IMR-90 (cell line): Measurements from ENCODE around the gene ZNF565. TPM values are rescaled to one million over a fixed set of nuclear protein-coding genes. Genes with fewer than 3 reads are reported as not detected.

ENCODE experiments used
- ATAC-seq: fragments of 200-7000 bp; cut with Tn5 transposase; 2 replicates; pipeline ENCODE4 v1.9.1; 2020; ENCODE audit warnings: low read depth, mild to moderate bottlenecking, moderate library complexity
- BruUV-seq: library from RNA; stranded (reverse); fragments of 400-500 nt; replicated peaks from 2 replicates; lab custom pipeline; 2021; lab: Mats Ljungman, UMichigan
- CTCF ChIA-PET: fragments of 300-600 bp; formaldehyde crosslinking; extraction: SDS; loops from one replicate; lab custom pipeline; 2021; ENCODE audit warnings: antibody characterized with exemption; lab: Yijun Ruan, JAX
- POLR2A ChIA-PET: fragments of 300-600 bp; sonication (Branson Sonifier 250); formaldehyde crosslinking; loops from one replicate; lab custom pipeline; 2022; ENCODE audit warnings: antibody characterized with exemption; ENCODE audit not compliant: unreplicated experiment; lab: Charles Lee
- DNase-seq: peaks from one replicate; pipeline ENCODE4 v3.0.0; 2013
- H2AFZ ChIP-seq: replicated peaks from 2 replicates; pipeline ENCODE3; 2013; ENCODE audit warnings: low read length, mild to moderate bottlenecking; ENCODE audit not compliant: poor library complexity
- H2AK5ac ChIP-seq: 2 replicates; pipeline ENCODE4 v1.6.1; 2013; ENCODE audit warnings: low read depth, low read length, inconsistent platforms
- H2AK9ac ChIP-seq: replicated peaks from 2 replicates; pipeline ENCODE3; 2013; ENCODE audit warnings: mild to moderate bottlenecking, low read depth, low read length, moderate library complexity; ENCODE audit not compliant: poor library complexity
- H2BK120ac ChIP-seq: 2 replicates; pipeline ENCODE4 v1.6.1; 2013; ENCODE audit warnings: low read depth, low read length, inconsistent platforms
- H2BK15ac ChIP-seq: 3 replicates; pipeline ENCODE4 v1.6.1; 2013; ENCODE audit warnings: low read depth, low read length, inconsistent platforms
- H2BK20ac ChIP-seq: 2 replicates; pipeline ENCODE4 v1.6.1; 2013; ENCODE audit warnings: low read depth, mild to moderate bottlenecking, inconsistent platforms, low read length, moderate library complexity
- H2BK5ac ChIP-seq: 2 replicates; pipeline ENCODE4 v1.6.1; 2013; ENCODE audit warnings: mild to moderate bottlenecking, low read depth, low read length, inconsistent platforms; ENCODE audit not compliant: poor library complexity, severe bottlenecking
- H3K14ac ChIP-seq: replicated peaks from 2 replicates; pipeline ENCODE4 v1.6.1; 2013; ENCODE audit warnings: low read depth, low read length, inconsistent platforms
- H3K18ac ChIP-seq: 2 replicates; pipeline ENCODE4 v1.6.1; 2013; ENCODE audit warnings: low read depth, low read length, control low read depth
- H3K23ac ChIP-seq: 2 replicates; pipeline ENCODE4 v1.6.1; 2013; ENCODE audit warnings: low read depth, low read length, inconsistent platforms
- H3K27ac ChIP-seq: 2 replicates; pipeline ENCODE4 v1.5.1; 2013; ENCODE audit warnings: mild to moderate bottlenecking, control low read depth, low read length; ENCODE audit not compliant: insufficient read depth
- H3K27me3 ChIP-seq: 2 replicates; pipeline ENCODE4 v1.6.1; 2013; ENCODE audit warnings: low read length; ENCODE audit not compliant: control insufficient read depth, insufficient read depth
- H3K36me3 ChIP-seq: 2 replicates; pipeline ENCODE4 v1.6.1; 2013; ENCODE audit warnings: low read length, mixed read lengths; ENCODE audit not compliant: control insufficient read depth, insufficient read depth
- H3K4ac ChIP-seq: 2 replicates; pipeline ENCODE4 v1.6.1; 2013; ENCODE audit warnings: low read depth, low read length, inconsistent platforms
- H3K4me1 ChIP-seq: 2 replicates; pipeline ENCODE4 v1.6.1; 2013; ENCODE audit warnings: low read length, mixed read lengths; ENCODE audit not compliant: control insufficient read depth, insufficient read depth
- H3K4me2 ChIP-seq: 2 replicates; pipeline ENCODE4 v1.6.1; 2013; ENCODE audit warnings: low read depth, mild to moderate bottlenecking, control low read depth, low read length, moderate library complexity
- H3K4me3 ChIP-seq: 2 replicates; pipeline ENCODE4 v1.5.1; 2013; ENCODE audit warnings: low read depth, mild to moderate bottlenecking, control low read depth, low read length, moderate library complexity; ENCODE audit not compliant: insufficient read depth
- H3K56ac ChIP-seq: 2 replicates; pipeline ENCODE4 v1.6.1; 2013; ENCODE audit warnings: low read length, inconsistent platforms; ENCODE audit not compliant: insufficient read depth; ENCODE audit errors: extremely low read depth
- H3K79me1 ChIP-seq, 2 experiments: 2 replicates each; pipeline ENCODE4 v1.6.1; 2013; ENCODE audit warnings: low read length in 2 of 2, inconsistent platforms in 1 of 2, low read depth in 1 of 2
- H3K9ac ChIP-seq: 2 replicates; pipeline ENCODE4 v1.6.1; 2013; ENCODE audit warnings: low read depth, low read length, control low read depth
- H3K9me1 ChIP-seq: 2 replicates; pipeline ENCODE4 v1.6.1; 2013; ENCODE audit warnings: low read length, inconsistent platforms; ENCODE audit not compliant: insufficient read depth
- H3K9me3 ChIP-seq: 2 replicates; pipeline ENCODE4 v1.6.1; 2013; ENCODE audit warnings: low read length; ENCODE audit not compliant: control insufficient read depth, insufficient read depth
- H4K20me1 ChIP-seq: 2 replicates; pipeline ENCODE4 v1.6.1; 2013; ENCODE audit warnings: low read length, inconsistent platforms; ENCODE audit not compliant: insufficient read depth
- H4K5ac ChIP-seq: 2 replicates; pipeline ENCODE4 v1.6.1; 2013; ENCODE audit warnings: mild to moderate bottlenecking, low read depth, low read length, control low read depth
- H4K8ac ChIP-seq, 2 experiments: 2 replicates each; pipeline ENCODE4 v1.6.1; 2013; ENCODE audit warnings: low read depth in 2 of 2, low read length in 2 of 2, control low read depth in 1 of 2, inconsistent platforms in 1 of 2
- H4K91ac ChIP-seq: 2 replicates; pipeline ENCODE4 v1.6.1; 2013; ENCODE audit warnings: low read depth, low read length, inconsistent platforms; ENCODE audit not compliant: insufficient read depth
- BHLHE40 ChIP-seq: fragments of 150-350 bp; IDR thresholded peaks from 2 replicates; pipeline ENCODE4 v1.6.1; 2016; ENCODE audit warnings: mild to moderate bottlenecking, low read depth, low read length
- CEBPB ChIP-seq: IDR thresholded peaks from 2 replicates; pipeline ENCODE4 v1.6.1; 2012; ENCODE audit warnings: low read depth, low read length, improper control_type of control experiment
- CHD1 ChIP-seq: IDR thresholded peaks from 2 replicates; pipeline ENCODE4 v1.6.1; 2012; ENCODE audit warnings: low read depth, low read length, improper control_type of control experiment
- FOS ChIP-seq: fragments of 150-350 bp; IDR thresholded peaks from 2 replicates; pipeline ENCODE4 v1.6.1; 2016; ENCODE audit warnings: low read depth, low read length
- MAZ ChIP-seq: IDR thresholded peaks from 2 replicates; pipeline ENCODE4 v1.6.1; 2012; ENCODE audit warnings: low read depth, mild to moderate bottlenecking, low read length, improper control_type of control experiment, moderate library complexity, borderline replicate concordance
- MXI1 ChIP-seq: IDR thresholded peaks from 2 replicates; pipeline ENCODE4 v1.6.1; 2012; ENCODE audit warnings: low read depth, mild to moderate bottlenecking, low read length, moderate library complexity, borderline replicate concordance
- NFE2L2 ChIP-seq: fragments of 150-350 bp; IDR thresholded peaks from 2 replicates; pipeline ENCODE4 v1.6.1; 2016; ENCODE audit warnings: low read depth, mild to moderate bottlenecking, low read length
- POLR2A ChIP-seq: IDR thresholded peaks from 2 replicates; pipeline ENCODE4 v1.6.1; 2012; ENCODE audit warnings: mild to moderate bottlenecking, low read depth, low read length
- RCOR1 ChIP-seq: IDR thresholded peaks from 2 replicates; pipeline ENCODE4 v1.6.1; 2012; ENCODE audit warnings: mild to moderate bottlenecking, low read length, improper control_type of control experiment; ENCODE audit not compliant: insufficient replicate concordance
- SMC3 ChIP-seq: fragments of 150-350 bp; IDR thresholded peaks from 2 replicates; pipeline ENCODE4 v1.6.1; 2016; ENCODE audit warnings: low read depth, mild to moderate bottlenecking, antibody characterized with exemption, low read length, moderate library complexity
- WGBS, 2 experiments: methylation state at CpG; one replicate each; pipeline versions ENCODE4 v1.1.5 to v1.1.7; 2013; ENCODE audit warnings: missing lambda C conversion rate in 2 of 2; ENCODE audit not compliant: insufficient read length in 1 of 2; ENCODE audit errors: extremely low coverage in 2 of 2; 5-methylcytosine and 5-hydroxymethylcytosine counted together
- dilution Hi-C: fragments of 300-500 bp; cut with HindIII; formaldehyde crosslinking; loops from one replicate; pipeline ENCODE4 v1.14.3; 2018; ENCODE audit warnings: low sequenced_read_pairs; ENCODE audit not compliant: unreplicated experiment
- in situ Hi-C: fragments of 300-500 bp; cut with MboI; formaldehyde crosslinking; loops from 3 replicates; pipeline ENCODE4 v1.14.3; 2019; ENCODE audit warnings: low sequenced_read_pairs, inconsistent platforms, mixed read lengths
- intact Hi-C: fragments of 100-400 bp; cut with micrococcal nuclease; formaldehyde crosslinking; loops from 2 replicates; pipeline ENCODE4 v1.10.0; 2022
- polyA plus RNA-seq, 3 experiments: library from polyadenylated mRNA; depleted of rRNA; stranded (reverse); fragments of >200 nt; gene quantifications; 2 replicates each; pipeline ENCODE4 v1.2.3, GENCODE V29; 2012; ENCODE audit warnings: low replicate concordance in 1 of 3
- total RNA-seq: library from RNA; depleted of rRNA; stranded (reverse); fragments of >200 nt; gene quantifications from 2 replicates; pipeline ENCODE4 v1.2.3, GENCODE V29; 2012
- TF ChIP-seq, protein P1 (sequence below): conservative IDR thresholded peaks from 2 replicates; pipeline ENCODE4 v1.5.1; 2012; ENCODE audit warnings: mild to moderate bottlenecking, low read depth, low read length, improper control_type of control experiment
- TF ChIP-seq, protein P2 (sequence below): fragments of 150-350 bp; IDR thresholded peaks from 2 replicates; pipeline ENCODE4 v1.6.1; 2016; ENCODE audit warnings: low read depth, mild to moderate bottlenecking, low read length, moderate library complexity, borderline replicate concordance

ZNF565 gene
- total and polyA plus RNA-seq, 2 of the 4 experiments (the other 2 are of a cell fraction), result 2.3 to 7.5 TPM

DNA sequence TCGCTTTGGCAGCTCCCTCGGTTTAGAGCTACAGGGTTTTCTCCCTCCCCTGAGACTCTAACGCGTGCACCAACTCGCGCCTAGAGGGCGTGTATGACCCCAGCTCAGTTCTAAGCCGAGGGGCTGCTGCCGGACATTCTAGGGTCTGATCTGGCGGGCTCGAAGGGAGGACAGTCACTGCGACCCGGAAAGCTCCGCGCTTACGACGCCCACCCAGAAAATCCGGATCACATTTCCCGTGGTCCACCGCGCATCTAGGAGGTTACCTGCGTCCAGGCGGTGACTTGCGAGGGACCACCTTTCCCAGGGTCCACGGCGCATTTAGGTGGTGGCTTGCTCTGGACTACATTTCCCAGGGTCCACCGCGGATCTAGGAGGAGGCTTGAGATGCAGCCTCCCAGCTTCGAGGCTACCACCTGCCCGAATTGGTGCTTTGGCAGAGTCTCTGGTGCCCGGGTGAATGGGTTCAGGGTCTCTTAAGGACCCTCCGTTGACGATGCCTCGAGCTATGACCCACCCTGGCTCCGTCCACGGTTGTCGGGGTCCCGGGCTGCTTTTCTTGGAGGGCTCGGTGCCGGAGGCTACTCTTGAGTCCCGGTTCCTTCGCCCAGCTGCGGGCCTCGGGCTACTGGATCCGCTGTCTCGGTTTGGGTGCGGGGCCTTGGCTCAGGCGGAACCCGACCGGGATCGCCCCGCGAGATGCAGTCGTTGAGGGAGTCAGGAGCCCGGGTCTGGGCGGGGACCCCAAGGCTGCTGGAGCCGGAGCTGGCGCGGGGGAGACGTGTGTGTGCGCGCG lies 30.9 kb upstream of the ZNF565 start:
- Histone ChIP-seq H2AK9ac (no peak overlapping the region), H3K27ac (no peak overlapping the region), H3K9me1 (peaks cover 4% of the 10 kb centered on the region; the same call in 1 of the 2 replicates), H4K5ac (no peak overlapping the region), H2BK5ac (no peak overlapping the region), H4K91ac (no peak overlapping the region), H3K4me1 (no peaks in the 10 kb centered on the region), H3K4ac (no peak overlapping the region), H3K27me3 (peaks cover 7% of the 10 kb centered on the region), H2BK20ac (no peak overlapping the region), H3K23ac (no peak overlapping the region), H2AFZ (peak overlapping the region; percentile 81), H3K18ac (no peak overlapping the region), H3K56ac (no peak overlapping the region), H3K4me3 (peak overlapping the region; percentile 38), H2AK5ac (no peak overlapping the region), H2BK120ac (no peak overlapping the region), H4K20me1 (no peaks in the 10 kb centered on the region), H3K9ac (no peak overlapping the region), H3K4me2 (peak overlapping the region; percentile 90), H3K9me3 (peaks cover 2% of the 10 kb centered on the region; the same call in 1 of the 2 replicates), H3K79me1 (no peaks in the 10 kb centered on the region), H4K8ac (no peak overlapping the region), H2BK15ac (no peak overlapping the region), H3K36me3 (peaks cover 1% of the 10 kb centered on the region; the same call in 1 of the 2 replicates), H3K14ac (no peak overlapping the region)
- CTCF ChIA-PET, result no interaction called here
- no TSS peak for BruUV-seq
- no peak for DNase-seq
- POLR2A ChIA-PET, result no interaction called here
- TF ChIP-seq, protein P1, sequence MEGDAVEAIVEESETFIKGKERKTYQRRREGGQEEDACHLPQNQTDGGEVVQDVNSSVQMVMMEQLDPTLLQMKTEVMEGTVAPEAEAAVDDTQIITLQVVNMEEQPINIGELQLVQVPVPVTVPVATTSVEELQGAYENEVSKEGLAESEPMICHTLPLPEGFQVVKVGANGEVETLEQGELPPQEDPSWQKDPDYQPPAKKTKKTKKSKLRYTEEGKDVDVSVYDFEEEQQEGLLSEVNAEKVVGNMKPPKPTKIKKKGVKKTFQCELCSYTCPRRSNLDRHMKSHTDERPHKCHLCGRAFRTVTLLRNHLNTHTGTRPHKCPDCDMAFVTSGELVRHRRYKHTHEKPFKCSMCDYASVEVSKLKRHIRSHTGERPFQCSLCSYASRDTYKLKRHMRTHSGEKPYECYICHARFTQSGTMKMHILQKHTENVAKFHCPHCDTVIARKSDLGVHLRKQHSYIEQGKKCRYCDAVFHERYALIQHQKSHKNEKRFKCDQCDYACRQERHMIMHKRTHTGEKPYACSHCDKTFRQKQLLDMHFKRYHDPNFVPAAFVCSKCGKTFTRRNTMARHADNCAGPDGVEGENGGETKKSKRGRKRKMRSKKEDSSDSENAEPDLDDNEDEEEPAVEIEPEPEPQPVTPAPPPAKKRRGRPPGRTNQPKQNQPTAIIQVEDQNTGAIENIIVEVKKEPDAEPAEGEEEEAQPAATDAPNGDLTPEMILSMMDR, result no peak
- TF ChIP-seq, protein P2, sequence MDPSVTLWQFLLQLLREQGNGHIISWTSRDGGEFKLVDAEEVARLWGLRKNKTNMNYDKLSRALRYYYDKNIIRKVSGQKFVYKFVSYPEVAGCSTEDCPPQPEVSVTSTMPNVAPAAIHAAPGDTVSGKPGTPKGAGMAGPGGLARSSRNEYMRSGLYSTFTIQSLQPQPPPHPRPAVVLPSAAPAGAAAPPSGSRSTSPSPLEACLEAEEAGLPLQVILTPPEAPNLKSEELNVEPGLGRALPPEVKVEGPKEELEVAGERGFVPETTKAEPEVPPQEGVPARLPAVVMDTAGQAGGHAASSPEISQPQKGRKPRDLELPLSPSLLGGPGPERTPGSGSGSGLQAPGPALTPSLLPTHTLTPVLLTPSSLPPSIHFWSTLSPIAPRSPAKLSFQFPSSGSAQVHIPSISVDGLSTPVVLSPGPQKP, result no peak
- TF ChIP-seq SMC3, result no peak
- no peak for TF ChIP-seq CHD1
- TF ChIP-seq CEBPB, result no peak
- TF ChIP-seq BHLHE40, result no peak
- TF ChIP-seq MXI1, result no peak
- TF ChIP-seq NFE2L2, result no peak
- TF ChIP-seq RCOR1, result no peak
- no peak for TF ChIP-seq MAZ
- no peak for TF ChIP-seq FOS
- no peak for TF ChIP-seq POLR2A
- intact Hi-C loops (no loop called here), dilution Hi-C loops (no loop called here), in situ Hi-C loops (no loop called here)
- WGBS, 2 experiments, result 5% methylated on average over 42 of the region's 63 CpGs; no CpG with 5 or more reads in 1 of the 2 experiments
- ATAC-seq, result peak; percentile 42
